Renal cortical epithelial cell (primary cell): ENCODE measurements around the gene RARG. TPM values are rescaled to one million over a fixed set of nuclear protein-coding genes. Genes with fewer than 3 reads are reported as not detected.

Source experiments
- DNase-seq: peaks from one replicate; pipeline ENCODE4 v3.0.0-alpha.2; 2011; ENCODE audit warnings: low read depth
- total RNA-seq: library from RNA; depleted of rRNA; stranded (reverse); fragments of >200 nt; gene quantifications from 2 replicates; pipeline ENCODE4 v1.2.3, GENCODE V29; 2014

The RARG gene
- total RNA-seq, 1 donor from 2014 or later = 14.6 TPM

- no peak for DNase-seq
Measured at GRCh38 chr12:53245286-53245685, 13.3 kb upstream of the RARG start.

- no peak for DNase-seq
Measured at GRCh38 chr12:53244337-53244736, 12.3 kb upstream of the RARG start.

- DNase-seq = no peak
Measured at GRCh38 chr12:53241623-53242412, 9.8 kb upstream of the RARG start.

DNA sequence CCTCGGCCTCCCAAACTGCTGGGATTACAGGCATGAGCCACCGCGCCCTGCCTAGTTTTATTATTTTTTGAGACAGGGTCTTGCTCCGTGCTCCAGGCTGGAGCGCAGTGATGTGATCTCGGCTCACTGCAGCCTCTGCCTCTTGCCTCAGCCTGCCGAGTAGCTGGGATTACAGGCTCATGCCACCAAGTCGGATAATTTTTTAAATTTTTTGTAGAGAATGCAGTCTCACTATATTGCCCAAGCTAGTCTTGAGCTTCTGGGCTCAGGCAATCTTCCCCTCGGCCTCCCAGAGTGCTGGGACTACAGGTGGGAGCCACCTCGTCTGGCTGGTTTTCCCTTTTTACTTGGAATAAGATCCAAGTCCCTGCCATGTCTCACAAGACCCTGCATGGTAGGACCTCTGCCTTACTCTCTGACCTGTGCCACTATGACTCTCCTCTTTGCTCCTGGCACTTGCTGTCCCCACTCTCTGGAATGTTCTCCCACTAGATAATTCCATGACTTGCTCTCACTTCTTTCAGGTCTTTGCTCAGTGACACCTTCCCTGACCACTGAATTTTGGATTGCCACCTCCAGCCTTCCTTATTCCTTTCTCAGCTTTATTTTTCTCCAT lies 7.7 kb upstream of the RARG start:
- no peak for DNase-seq

GRCh38 chr12:53236443-53237111 lies 4.6 kb upstream of the RARG start:
- no peak for DNase-seq

DNA sequence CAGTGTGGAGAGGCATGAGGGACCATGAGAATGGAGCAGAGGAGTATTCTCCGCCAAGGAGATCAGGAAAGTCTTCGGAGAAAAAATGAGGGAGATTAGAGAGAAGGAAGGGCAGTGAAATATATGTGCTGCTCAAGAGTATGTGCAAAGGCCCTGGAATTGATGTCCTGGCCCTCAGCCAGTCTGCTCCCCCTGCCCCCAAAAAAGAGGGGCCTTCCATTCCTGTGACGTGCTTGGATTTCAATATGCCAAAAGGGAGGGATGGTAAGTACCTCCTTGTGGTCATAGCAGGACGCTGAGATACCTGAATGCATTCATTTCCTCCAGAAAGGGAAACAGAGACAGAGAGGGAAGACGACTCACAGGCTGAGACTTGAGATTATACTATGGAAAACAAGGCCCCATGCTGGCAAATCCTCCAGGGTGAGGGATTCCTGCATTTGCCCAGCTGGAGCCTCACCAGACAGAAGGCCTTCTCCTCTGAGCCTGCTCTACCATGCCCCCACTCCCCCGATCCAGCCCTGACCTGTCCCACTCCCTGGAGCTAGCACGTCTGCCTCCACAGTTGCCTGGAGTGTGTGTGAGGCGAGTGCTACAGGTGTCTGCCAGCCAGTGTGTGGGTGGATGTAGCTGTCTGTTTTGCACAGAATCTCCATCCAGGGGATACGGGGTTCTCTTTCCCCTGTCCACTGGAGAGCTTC lies 3.9 kb upstream of the RARG start:
- no peak for DNase-seq

DNA sequence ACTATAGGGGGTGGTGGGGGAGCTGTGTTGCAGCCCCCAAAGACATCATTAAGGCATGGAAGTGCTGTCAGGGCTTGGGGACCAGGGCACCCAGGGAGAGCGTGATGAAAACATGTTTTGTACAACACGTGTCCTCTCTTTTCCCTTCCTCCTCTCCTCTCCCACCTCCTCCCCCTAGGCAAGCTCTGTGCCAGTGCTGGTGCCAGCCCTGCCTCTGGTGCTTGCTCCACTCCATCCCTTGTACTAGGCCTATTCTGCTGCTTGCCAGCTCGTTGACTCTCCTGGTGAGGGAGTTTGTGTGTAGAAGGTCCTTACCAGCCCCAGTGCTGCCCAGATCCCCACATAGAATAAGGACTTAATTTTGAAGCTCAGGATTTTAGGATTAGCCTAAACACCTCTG lies 3.2 kb upstream of the RARG start:
- no peak for DNase-seq

- DNase-seq = no peak
Measured at GRCh38 chr12:53234271-53234914, 2.4 kb upstream of the RARG start.

DNA sequence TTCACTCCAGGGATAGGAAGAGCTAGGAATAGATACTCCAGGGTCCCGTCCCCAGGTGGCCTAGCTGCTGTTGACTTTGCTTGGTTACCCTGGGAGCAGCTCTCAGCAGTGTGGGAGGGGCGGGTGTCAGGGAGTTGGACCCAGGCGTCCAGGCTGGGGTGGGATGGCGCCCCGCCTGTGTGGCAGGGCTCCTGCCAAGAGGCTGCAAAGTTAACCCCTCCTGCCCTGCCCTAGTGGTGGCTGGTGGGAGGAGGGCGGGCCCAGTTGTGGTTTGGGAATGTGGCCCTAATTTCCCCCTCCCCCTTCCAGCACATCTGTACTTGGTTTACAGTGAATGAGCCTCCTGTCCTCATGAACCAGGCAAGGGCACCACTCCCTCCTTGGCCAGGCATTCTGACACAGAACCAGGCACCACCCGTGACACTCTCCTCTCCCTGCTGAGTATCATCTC lies 1.7 kb upstream of the RARG start:
- DNase-seq = no peak

GRCh38 chr12:53232646-53233461 lies 845 bp upstream of the RARG start:
- peak; percentile 35 for DNase-seq

DNA sequence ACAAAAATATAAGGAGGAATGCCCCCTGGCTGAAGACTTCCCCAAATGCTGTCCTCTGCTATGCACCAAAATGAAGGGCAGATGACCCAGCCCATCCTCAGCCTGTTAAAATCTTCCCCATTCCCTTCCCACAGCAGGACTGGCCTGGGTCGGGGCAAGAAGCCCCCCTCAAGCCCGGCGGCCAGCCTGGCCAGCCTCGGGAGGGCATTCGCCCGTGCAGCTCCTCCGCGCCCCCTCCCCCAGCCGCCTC lies 413 bp downstream of the RARG start:
- no peak for DNase-seq

DNA sequence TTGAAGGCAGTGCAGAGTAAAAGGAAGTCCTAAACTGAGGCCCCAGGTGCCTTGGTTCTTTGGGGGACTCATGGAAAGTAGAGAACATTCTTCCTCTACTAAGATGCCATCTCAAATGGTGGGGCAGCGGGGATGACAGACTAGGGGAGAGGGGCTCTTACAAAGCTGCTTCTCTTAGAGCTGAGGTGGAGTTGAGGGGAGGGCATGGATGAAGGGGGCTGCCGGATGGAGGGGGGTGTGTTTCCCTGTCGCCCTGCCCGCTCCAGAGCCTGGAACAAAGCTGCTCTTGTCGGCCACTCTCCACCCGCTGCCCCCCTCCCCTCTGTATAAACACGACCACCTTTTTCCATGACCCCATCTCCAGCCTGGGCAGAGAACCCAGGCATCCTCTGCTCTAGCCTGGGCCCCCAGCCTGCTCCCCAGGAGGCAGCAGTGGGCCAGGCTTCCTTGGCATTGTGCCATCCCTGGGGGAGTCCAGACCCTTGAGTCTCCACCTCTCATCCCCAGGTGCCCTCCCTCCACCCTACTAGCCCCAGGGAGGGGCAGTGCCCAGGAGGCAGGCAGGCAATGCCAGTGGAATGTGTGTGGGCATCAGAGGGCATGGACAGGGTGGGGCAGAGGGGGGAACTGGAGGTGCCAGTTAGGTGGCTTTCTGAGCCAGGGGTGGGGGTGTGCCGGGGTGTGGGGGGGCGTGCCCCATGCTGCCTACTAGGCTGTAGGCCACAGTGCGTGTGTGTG lies 1.7 kb downstream of the RARG start:
- peak; percentile 62 for DNase-seq

DNA sequence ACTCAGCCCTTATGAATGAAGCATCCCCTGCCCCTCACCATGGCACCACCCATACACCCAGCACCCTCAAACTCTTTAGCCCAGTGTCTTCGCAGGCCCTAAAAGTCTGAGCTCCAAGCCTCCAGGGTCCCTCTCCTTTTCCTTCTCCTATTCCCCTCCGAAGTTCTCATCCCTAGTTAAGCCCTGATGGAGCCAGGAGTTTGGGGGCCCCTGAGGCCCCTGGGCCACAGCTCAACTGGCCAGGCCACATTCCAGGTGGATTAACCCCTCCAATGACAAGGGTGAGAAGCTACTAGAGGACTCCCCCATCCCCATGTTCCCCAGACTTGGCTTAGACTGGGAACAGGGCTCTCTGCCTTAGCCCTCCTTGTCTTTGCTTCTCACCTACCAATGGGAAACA lies 2.6 kb downstream of the RARG start:
- no peak for DNase-seq

- no peak for DNase-seq
Measured at GRCh38 chr12:53227836-53228235, 4.2 kb downstream of the RARG start.

GRCh38 chr12:53227341-53227740 lies 4.7 kb downstream of the RARG start:
- no peak for DNase-seq

DNA sequence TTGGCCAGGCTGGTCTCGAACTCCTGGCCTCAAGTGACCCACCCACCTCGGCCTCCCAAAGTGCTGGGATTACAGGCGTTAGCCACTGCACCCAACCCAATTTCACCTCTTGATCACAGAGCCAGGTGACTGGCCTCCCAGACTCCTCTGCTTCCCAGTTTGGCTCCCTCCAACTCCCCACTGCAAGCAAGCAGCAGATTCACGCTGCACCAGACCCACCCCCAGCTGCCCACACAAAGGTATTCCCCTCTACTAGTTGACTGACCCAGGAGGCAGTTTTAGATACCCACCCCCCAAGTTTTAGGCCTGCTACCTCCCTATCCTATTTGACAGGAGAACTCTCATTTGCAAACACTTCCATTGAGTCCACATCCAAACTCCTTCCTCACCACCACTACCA lies 5.2 kb downstream of the RARG start:
- no peak for DNase-seq

GRCh38 chr12:53225635-53226424 lies 6.2 kb downstream of the RARG start:
- no peak for DNase-seq

DNA sequence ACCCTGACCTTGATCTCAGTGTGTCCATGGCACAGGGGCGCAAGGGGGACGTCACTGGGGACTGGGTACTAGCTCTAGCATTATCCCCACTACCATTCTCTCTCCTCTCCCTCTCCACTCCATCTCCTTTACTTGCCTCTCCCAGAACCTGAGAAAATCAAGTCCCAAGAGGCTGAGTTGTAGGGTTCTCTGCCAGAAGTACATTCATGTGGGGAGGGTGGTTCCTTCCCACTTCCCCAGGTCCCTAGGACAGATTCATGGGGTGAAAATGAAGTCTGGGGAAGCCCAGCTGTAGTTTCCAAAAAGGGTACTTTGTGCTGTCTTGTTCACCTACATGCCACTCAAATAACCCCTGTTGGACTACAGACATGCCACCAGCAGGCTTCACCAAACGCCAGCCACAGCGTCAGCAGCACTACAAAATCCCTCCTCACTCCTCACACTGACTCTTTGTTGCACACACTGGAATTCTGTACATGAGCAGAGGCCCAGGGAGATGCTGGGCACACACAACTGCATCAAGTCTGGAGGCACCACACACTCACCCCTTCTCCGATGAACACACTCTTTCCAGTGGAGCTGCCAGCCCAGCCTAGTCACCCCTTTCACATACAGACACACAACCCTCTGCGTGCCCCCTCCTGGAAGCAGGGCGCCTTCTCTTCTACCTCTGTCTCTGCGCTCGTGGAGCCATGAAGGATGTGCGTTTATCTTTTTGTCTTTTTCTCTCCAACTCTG lies 6.9 kb downstream of the RARG start:
- DNase-seq = no peak
